ENCODE results near the gene BEST4.

Gene BEST4

GRCh38 chr1:44785501-44786137 lies 2.4 kb downstream of the BEST4 start:
- H3K27me3 ChIP-seq (ENCODE audit: control insufficient read depth, insufficient read depth, low read length), result no peaks in the 10 kb centered on the region
- no peaks in the 10 kb centered on the region for H3K36me3 ChIP-seq (ENCODE audit: control insufficient read depth, insufficient read depth, low read length)
- DNase-seq (ENCODE audit: low read depth, low spot score), result no peak
- H3K27ac ChIP-seq (ENCODE audit: low read length), result no peak overlapping the region
- H3K4me1 ChIP-seq (ENCODE audit: control insufficient read depth, insufficient read depth, low read length), result peaks cover 7% of the 10 kb centered on the region
- H3K4me3 ChIP-seq (ENCODE audit: low read length), result no peak overlapping the region; the same call in 1 of the 2 replicates
- no CpG with 5 or more reads among the region's 11 CpGs for WGBS (ENCODE audit: insufficient coverage, insufficient read length)
- no peaks in the 10 kb centered on the region for H3K9me3 ChIP-seq (ENCODE audit: control insufficient read depth, insufficient read depth, low read length)

- no CpG with 5 or more reads among the region's 6 CpGs for WGBS (ENCODE audit: insufficient coverage, insufficient read length)
- Histone ChIP-seq H3K9me3 (ENCODE audit: control insufficient read depth, insufficient read depth, low read length) (no peaks in the 10 kb centered on the region), H3K27me3 (ENCODE audit: control insufficient read depth, insufficient read depth, low read length) (no peaks in the 10 kb centered on the region), H3K4me3 (ENCODE audit: low read length) (no peak overlapping the region), H3K27ac (ENCODE audit: low read length) (no peak overlapping the region), H3K36me3 (ENCODE audit: control insufficient read depth, insufficient read depth, low read length) (no peaks in the 10 kb centered on the region), H3K4me1 (ENCODE audit: control insufficient read depth, insufficient read depth, low read length) (peaks cover 7% of the 10 kb centered on the region)
- DNase-seq (ENCODE audit: low read depth, low spot score), result no peak
Observed at GRCh38 chr1:44785029-44785380, 3.0 kb downstream of the BEST4 start.

- Histone ChIP-seq H3K4me3 (ENCODE audit: low read length) (peak overlapping the region; percentile 16; the same call in 1 of the 2 replicates), H3K4me1 (ENCODE audit: control insufficient read depth, insufficient read depth, low read length) (peaks cover 7% of the 10 kb centered on the region), H3K27ac (ENCODE audit: low read length) (no peak overlapping the region), H3K36me3 (ENCODE audit: control insufficient read depth, insufficient read depth, low read length) (no peaks in the 10 kb centered on the region), H3K27me3 (ENCODE audit: control insufficient read depth, insufficient read depth, low read length) (no peaks in the 10 kb centered on the region), H3K9me3 (ENCODE audit: control insufficient read depth, insufficient read depth, low read length) (no peaks in the 10 kb centered on the region)
- no peak for DNase-seq (ENCODE audit: low read depth, low spot score)
- no CpG with 5 or more reads among the region's 71 CpGs for WGBS (ENCODE audit: insufficient coverage, insufficient read length)
Observed at GRCh38 chr1:44784094-44785028, 3.6 kb downstream of the BEST4 start.

GRCh38 chr1:44783697-44784093 lies 4.3 kb downstream of the BEST4 start:
- no peak for DNase-seq (ENCODE audit: low read depth, low spot score)
- WGBS (ENCODE audit: insufficient coverage, insufficient read length), result no CpG with 5 or more reads among the region's 8 CpGs
- Histone ChIP-seq H3K36me3 (ENCODE audit: control insufficient read depth, insufficient read depth, low read length) (peaks cover 1% of the 10 kb centered on the region), H3K27ac (ENCODE audit: low read length) (no peak overlapping the region), H3K4me1 (ENCODE audit: control insufficient read depth, insufficient read depth, low read length) (peaks cover 7% of the 10 kb centered on the region), H3K9me3 (ENCODE audit: control insufficient read depth, insufficient read depth, low read length) (no peaks in the 10 kb centered on the region), H3K27me3 (ENCODE audit: control insufficient read depth, insufficient read depth, low read length) (no peaks in the 10 kb centered on the region), H3K4me3 (ENCODE audit: low read length) (peak overlapping the region; percentile 16; the same call in 1 of the 2 replicates)

GRCh38 chr1:44780583-44781121 lies 7.3 kb downstream of the BEST4 start:
- H3K27me3 ChIP-seq (ENCODE audit: control insufficient read depth, insufficient read depth, low read length), result no peaks in the 10 kb centered on the region
- peaks cover 21% of the 10 kb centered on the region for H3K36me3 ChIP-seq (ENCODE audit: control insufficient read depth, insufficient read depth, low read length)
- H3K4me1 ChIP-seq (ENCODE audit: control insufficient read depth, insufficient read depth, low read length), result peaks cover 1% of the 10 kb centered on the region; the same call in 1 of the 2 replicates
- H3K4me3 ChIP-seq (ENCODE audit: low read length), result no peak overlapping the region
- H3K9me3 ChIP-seq (ENCODE audit: control insufficient read depth, insufficient read depth, low read length), result no peaks in the 10 kb centered on the region
- H3K27ac ChIP-seq (ENCODE audit: low read length), result no peak overlapping the region
- DNase-seq (ENCODE audit: low read depth, low spot score), result no peak
- no CpG with 5 or more reads among the region's 14 CpGs for WGBS (ENCODE audit: insufficient coverage, insufficient read length)

- Histone ChIP-seq H3K27me3 (ENCODE audit: control insufficient read depth, insufficient read depth, low read length) (no peaks in the 10 kb centered on the region), H3K9me3 (ENCODE audit: control insufficient read depth, insufficient read depth, low read length) (no peaks in the 10 kb centered on the region), H3K4me1 (ENCODE audit: control insufficient read depth, insufficient read depth, low read length) (no peaks in the 10 kb centered on the region), H3K36me3 (ENCODE audit: control insufficient read depth, insufficient read depth, low read length) (peaks cover 21% of the 10 kb centered on the region), H3K4me3 (ENCODE audit: low read length) (no peak overlapping the region), H3K27ac (ENCODE audit: low read length) (no peak overlapping the region)
- DNase-seq (ENCODE audit: low read depth, low spot score), result no peak
- no CpG with 5 or more reads among the region's 6 CpGs for WGBS (ENCODE audit: insufficient coverage, insufficient read length)
Observed at GRCh38 chr1:44778705-44779576, 9.0 kb downstream of the BEST4 start.

GRCh38 chr1:44777969-44778635 lies 9.9 kb downstream of the BEST4 start:
- WGBS (ENCODE audit: insufficient coverage, insufficient read length), result no CpG with 5 or more reads among the region's 13 CpGs
- H3K27ac ChIP-seq (ENCODE audit: low read length), result no peak overlapping the region
- no peak overlapping the region for H3K4me3 ChIP-seq (ENCODE audit: low read length)
- H3K36me3 ChIP-seq (ENCODE audit: control insufficient read depth, insufficient read depth, low read length), result peaks cover 21% of the 10 kb centered on the region
- no peaks in the 10 kb centered on the region for H3K27me3 ChIP-seq (ENCODE audit: control insufficient read depth, insufficient read depth, low read length)
- H3K9me3 ChIP-seq (ENCODE audit: control insufficient read depth, insufficient read depth, low read length), result no peaks in the 10 kb centered on the region
- no peaks in the 10 kb centered on the region for H3K4me1 ChIP-seq (ENCODE audit: control insufficient read depth, insufficient read depth, low read length)
- DNase-seq (ENCODE audit: low read depth, low spot score), result no peak

- no peak for DNase-seq (ENCODE audit: low read depth, low spot score)
- H3K9me3 ChIP-seq (ENCODE audit: control insufficient read depth, insufficient read depth, low read length), result no peaks in the 10 kb centered on the region
- no peak overlapping the region for H3K27ac ChIP-seq (ENCODE audit: low read length)
- H3K27me3 ChIP-seq (ENCODE audit: control insufficient read depth, insufficient read depth, low read length), result no peaks in the 10 kb centered on the region
- no peak overlapping the region for H3K4me3 ChIP-seq (ENCODE audit: low read length)
- H3K4me1 ChIP-seq (ENCODE audit: control insufficient read depth, insufficient read depth, low read length), result no peaks in the 10 kb centered on the region
- no CpG with 5 or more reads among the region's 14 CpGs for whole genome bisulfite sequencing (ENCODE audit: insufficient coverage, insufficient read length)
- H3K36me3 ChIP-seq (ENCODE audit: control insufficient read depth, insufficient read depth, low read length), result peaks cover 21% of the 10 kb centered on the region
Observed at GRCh38 chr1:44777547-44777946, 10.4 kb downstream of the BEST4 start.

GRCh38 chr1:44776730-44777068 lies 11.3 kb downstream of the BEST4 start:
- no peak for DNase-seq (ENCODE audit: low read depth, low spot score)
- no peak overlapping the region for H3K27ac ChIP-seq (ENCODE audit: low read length)
- no peaks in the 10 kb centered on the region for H3K9me3 ChIP-seq (ENCODE audit: control insufficient read depth, insufficient read depth, low read length)
- no CpG with 5 or more reads among the region's 12 CpGs for whole genome bisulfite sequencing (ENCODE audit: insufficient coverage, insufficient read length)
- peak overlapping the region; percentile 97; the same call in 1 of the 2 replicates for H3K4me3 ChIP-seq (ENCODE audit: low read length)
- peaks cover 21% of the 10 kb centered on the region for H3K36me3 ChIP-seq (ENCODE audit: control insufficient read depth, insufficient read depth, low read length)
- H3K27me3 ChIP-seq (ENCODE audit: control insufficient read depth, insufficient read depth, low read length), result no peaks in the 10 kb centered on the region
- H3K4me1 ChIP-seq (ENCODE audit: control insufficient read depth, insufficient read depth, low read length), result no peaks in the 10 kb centered on the region

Data from iPS DF 6.9 (cell line).